Stomach (tissue), 4 donors: ENCODE measurements around the gene STARD8.

Experiments used
- EP300 ChIP-seq: sonication (generic); formaldehyde crosslinking; IDR thresholded peaks from one replicate; pipeline ENCODE4 v1.6.1; 2017; ENCODE audit warnings: antibody characterized with exemption
- POLR2A ChIP-seq, 4 donors: fragments of 450-650 bp; IDR thresholded peaks; one replicate each; pipeline ENCODE4 v1.6.1; 2016; ENCODE audit warnings: antibody characterized with exemption in 4 of 4, control low read depth in 2 of 4, mild to moderate bottlenecking in 1 of 4, moderate library complexity in 1 of 4
- TF ChIP-seq, protein P1 (sequence below), 7 experiments: fragments of 450-650 bp in 4 of 7; fragments of 200-600 bp in 3 of 7; sonication (generic) in 3 of 7; IDR thresholded peaks; one replicate each; pipeline ENCODE4 v1.5.1; 2016 to 2019; ENCODE audit warnings: antibody characterized with exemption in 7 of 7, control low read depth in 2 of 7, mild to moderate bottlenecking in 1 of 7

GRCh38 chrX:68698942-68699341 is 51.5 kb downstream of the STARD8 start:
- TF ChIP-seq, protein P1, sequence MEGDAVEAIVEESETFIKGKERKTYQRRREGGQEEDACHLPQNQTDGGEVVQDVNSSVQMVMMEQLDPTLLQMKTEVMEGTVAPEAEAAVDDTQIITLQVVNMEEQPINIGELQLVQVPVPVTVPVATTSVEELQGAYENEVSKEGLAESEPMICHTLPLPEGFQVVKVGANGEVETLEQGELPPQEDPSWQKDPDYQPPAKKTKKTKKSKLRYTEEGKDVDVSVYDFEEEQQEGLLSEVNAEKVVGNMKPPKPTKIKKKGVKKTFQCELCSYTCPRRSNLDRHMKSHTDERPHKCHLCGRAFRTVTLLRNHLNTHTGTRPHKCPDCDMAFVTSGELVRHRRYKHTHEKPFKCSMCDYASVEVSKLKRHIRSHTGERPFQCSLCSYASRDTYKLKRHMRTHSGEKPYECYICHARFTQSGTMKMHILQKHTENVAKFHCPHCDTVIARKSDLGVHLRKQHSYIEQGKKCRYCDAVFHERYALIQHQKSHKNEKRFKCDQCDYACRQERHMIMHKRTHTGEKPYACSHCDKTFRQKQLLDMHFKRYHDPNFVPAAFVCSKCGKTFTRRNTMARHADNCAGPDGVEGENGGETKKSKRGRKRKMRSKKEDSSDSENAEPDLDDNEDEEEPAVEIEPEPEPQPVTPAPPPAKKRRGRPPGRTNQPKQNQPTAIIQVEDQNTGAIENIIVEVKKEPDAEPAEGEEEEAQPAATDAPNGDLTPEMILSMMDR (IDR thresholded peaks at IDR 0.05): no peak
- no peak for TF ChIP-seq POLR2A (IDR thresholded peaks at IDR 0.05)
- TF ChIP-seq EP300: no peak
